ENCODE data around the gene OR5K3.

DNA sequence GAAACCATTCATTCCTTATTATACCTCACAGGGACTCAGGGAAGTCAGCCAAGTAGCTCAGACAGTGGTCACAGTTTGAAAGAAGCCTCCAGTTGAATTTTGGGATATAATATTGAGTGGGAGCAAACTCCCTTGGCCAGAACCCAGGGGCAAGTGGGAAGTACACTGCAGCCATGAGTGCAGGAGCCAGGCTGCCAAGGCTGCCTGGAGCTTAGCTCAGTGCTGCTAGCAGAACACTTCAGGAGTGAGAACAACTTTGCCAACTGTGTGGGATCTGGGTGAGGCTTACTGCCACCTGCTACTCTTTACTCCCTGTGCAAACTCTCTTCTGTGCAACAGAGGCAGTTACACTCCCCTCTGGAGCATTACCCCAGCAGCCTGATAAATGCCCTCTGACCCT, 4.6 kb downstream of the OR5K3 start:
- TF ChIP-seq, protein P1, sequence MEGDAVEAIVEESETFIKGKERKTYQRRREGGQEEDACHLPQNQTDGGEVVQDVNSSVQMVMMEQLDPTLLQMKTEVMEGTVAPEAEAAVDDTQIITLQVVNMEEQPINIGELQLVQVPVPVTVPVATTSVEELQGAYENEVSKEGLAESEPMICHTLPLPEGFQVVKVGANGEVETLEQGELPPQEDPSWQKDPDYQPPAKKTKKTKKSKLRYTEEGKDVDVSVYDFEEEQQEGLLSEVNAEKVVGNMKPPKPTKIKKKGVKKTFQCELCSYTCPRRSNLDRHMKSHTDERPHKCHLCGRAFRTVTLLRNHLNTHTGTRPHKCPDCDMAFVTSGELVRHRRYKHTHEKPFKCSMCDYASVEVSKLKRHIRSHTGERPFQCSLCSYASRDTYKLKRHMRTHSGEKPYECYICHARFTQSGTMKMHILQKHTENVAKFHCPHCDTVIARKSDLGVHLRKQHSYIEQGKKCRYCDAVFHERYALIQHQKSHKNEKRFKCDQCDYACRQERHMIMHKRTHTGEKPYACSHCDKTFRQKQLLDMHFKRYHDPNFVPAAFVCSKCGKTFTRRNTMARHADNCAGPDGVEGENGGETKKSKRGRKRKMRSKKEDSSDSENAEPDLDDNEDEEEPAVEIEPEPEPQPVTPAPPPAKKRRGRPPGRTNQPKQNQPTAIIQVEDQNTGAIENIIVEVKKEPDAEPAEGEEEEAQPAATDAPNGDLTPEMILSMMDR (IDR thresholded peaks at IDR 0.05 in 2 of 3, conservative IDR thresholded peaks at IDR 0.05 in 1 of 3; ENCODE audit: insufficient read depth in 2 of 3, low read depth in 1 of 3, low read length in 3 of 3): no peak
- TF ChIP-seq EZH2 (IDR thresholded peaks at IDR 0.05; ENCODE audit: borderline replicate concordance, low read depth, low read length): no peak
